IMR-90 (cell line): Measurements from ENCODE around the gene USP17L26. TPM values are rescaled to one million over a fixed set of nuclear protein-coding genes. Genes with fewer than 3 reads are reported as not detected.
"Not testable (repeated sequence)": the region's sequence is repeated elsewhere in the genome, so short reads cannot be mapped to it uniquely, and the experiment has no call there.

Experiments
- ATAC-seq: fragments of 200-7000 bp; cut with Tn5 transposase; 2 replicates; pipeline ENCODE4 v1.9.1; 2020; ENCODE audit warnings: low read depth, mild to moderate bottlenecking, moderate library complexity
- BruUV-seq: library from RNA; stranded (reverse); fragments of 400-500 nt; replicated peaks from 2 replicates; lab custom pipeline; 2021; lab: Mats Ljungman, UMichigan
- CTCF ChIA-PET: fragments of 300-600 bp; formaldehyde crosslinking; extraction: SDS; loops from one replicate; lab custom pipeline; 2021; ENCODE audit warnings: antibody characterized with exemption; lab: Yijun Ruan, JAX
- POLR2A ChIA-PET: fragments of 300-600 bp; sonication (Branson Sonifier 250); formaldehyde crosslinking; loops from one replicate; lab custom pipeline; 2022; ENCODE audit warnings: antibody characterized with exemption; ENCODE audit not compliant: unreplicated experiment; lab: Charles Lee
- DNase-seq: peaks from one replicate; pipeline ENCODE4 v3.0.0; 2013
- H2AFZ ChIP-seq: replicated peaks from 2 replicates; pipeline ENCODE3; 2013; ENCODE audit warnings: low read length, mild to moderate bottlenecking; ENCODE audit not compliant: poor library complexity
- H2AK5ac ChIP-seq: 2 replicates; pipeline ENCODE4 v1.6.1; 2013; ENCODE audit warnings: low read depth, low read length, inconsistent platforms
- H2AK9ac ChIP-seq: replicated peaks from 2 replicates; pipeline ENCODE3; 2013; ENCODE audit warnings: mild to moderate bottlenecking, low read depth, low read length, moderate library complexity; ENCODE audit not compliant: poor library complexity
- H2BK120ac ChIP-seq: 2 replicates; pipeline ENCODE4 v1.6.1; 2013; ENCODE audit warnings: low read depth, low read length, inconsistent platforms
- H2BK15ac ChIP-seq: 3 replicates; pipeline ENCODE4 v1.6.1; 2013; ENCODE audit warnings: low read depth, low read length, inconsistent platforms
- H2BK20ac ChIP-seq: 2 replicates; pipeline ENCODE4 v1.6.1; 2013; ENCODE audit warnings: low read depth, mild to moderate bottlenecking, inconsistent platforms, low read length, moderate library complexity
- H2BK5ac ChIP-seq: 2 replicates; pipeline ENCODE4 v1.6.1; 2013; ENCODE audit warnings: mild to moderate bottlenecking, low read depth, low read length, inconsistent platforms; ENCODE audit not compliant: poor library complexity, severe bottlenecking
- H3K14ac ChIP-seq: replicated peaks from 2 replicates; pipeline ENCODE4 v1.6.1; 2013; ENCODE audit warnings: low read depth, low read length, inconsistent platforms
- H3K18ac ChIP-seq: 2 replicates; pipeline ENCODE4 v1.6.1; 2013; ENCODE audit warnings: low read depth, low read length, control low read depth
- H3K23ac ChIP-seq: 2 replicates; pipeline ENCODE4 v1.6.1; 2013; ENCODE audit warnings: low read depth, low read length, inconsistent platforms
- H3K27ac ChIP-seq: 2 replicates; pipeline ENCODE4 v1.5.1; 2013; ENCODE audit warnings: mild to moderate bottlenecking, control low read depth, low read length; ENCODE audit not compliant: insufficient read depth
- H3K27me3 ChIP-seq: 2 replicates; pipeline ENCODE4 v1.6.1; 2013; ENCODE audit warnings: low read length; ENCODE audit not compliant: control insufficient read depth, insufficient read depth
- H3K36me3 ChIP-seq: 2 replicates; pipeline ENCODE4 v1.6.1; 2013; ENCODE audit warnings: low read length, mixed read lengths; ENCODE audit not compliant: control insufficient read depth, insufficient read depth
- H3K4ac ChIP-seq: 2 replicates; pipeline ENCODE4 v1.6.1; 2013; ENCODE audit warnings: low read depth, low read length, inconsistent platforms
- H3K4me1 ChIP-seq: 2 replicates; pipeline ENCODE4 v1.6.1; 2013; ENCODE audit warnings: low read length, mixed read lengths; ENCODE audit not compliant: control insufficient read depth, insufficient read depth
- H3K4me2 ChIP-seq: 2 replicates; pipeline ENCODE4 v1.6.1; 2013; ENCODE audit warnings: low read depth, mild to moderate bottlenecking, control low read depth, low read length, moderate library complexity
- H3K4me3 ChIP-seq: 2 replicates; pipeline ENCODE4 v1.5.1; 2013; ENCODE audit warnings: low read depth, mild to moderate bottlenecking, control low read depth, low read length, moderate library complexity; ENCODE audit not compliant: insufficient read depth
- H3K56ac ChIP-seq: 2 replicates; pipeline ENCODE4 v1.6.1; 2013; ENCODE audit warnings: low read length, inconsistent platforms; ENCODE audit not compliant: insufficient read depth; ENCODE audit errors: extremely low read depth
- H3K79me1 ChIP-seq, 2 experiments: 2 replicates each; pipeline ENCODE4 v1.6.1; 2013; ENCODE audit warnings: low read length in 2 of 2, inconsistent platforms in 1 of 2, low read depth in 1 of 2
- H3K9ac ChIP-seq: 2 replicates; pipeline ENCODE4 v1.6.1; 2013; ENCODE audit warnings: low read depth, low read length, control low read depth
- H3K9me1 ChIP-seq: 2 replicates; pipeline ENCODE4 v1.6.1; 2013; ENCODE audit warnings: low read length, inconsistent platforms; ENCODE audit not compliant: insufficient read depth
- H3K9me3 ChIP-seq: 2 replicates; pipeline ENCODE4 v1.6.1; 2013; ENCODE audit warnings: low read length; ENCODE audit not compliant: control insufficient read depth, insufficient read depth
- H4K20me1 ChIP-seq: 2 replicates; pipeline ENCODE4 v1.6.1; 2013; ENCODE audit warnings: low read length, inconsistent platforms; ENCODE audit not compliant: insufficient read depth
- H4K5ac ChIP-seq: 2 replicates; pipeline ENCODE4 v1.6.1; 2013; ENCODE audit warnings: mild to moderate bottlenecking, low read depth, low read length, control low read depth
- H4K8ac ChIP-seq, 2 experiments: 2 replicates each; pipeline ENCODE4 v1.6.1; 2013; ENCODE audit warnings: low read depth in 2 of 2, low read length in 2 of 2, control low read depth in 1 of 2, inconsistent platforms in 1 of 2
- H4K91ac ChIP-seq: 2 replicates; pipeline ENCODE4 v1.6.1; 2013; ENCODE audit warnings: low read depth, low read length, inconsistent platforms; ENCODE audit not compliant: insufficient read depth
- WGBS, 2 experiments: methylation state at CpG; one replicate each; pipeline versions ENCODE4 v1.1.5 to v1.1.7; 2013; ENCODE audit warnings: missing lambda C conversion rate in 2 of 2; ENCODE audit not compliant: insufficient read length in 1 of 2; ENCODE audit errors: extremely low coverage in 2 of 2; 5-methylcytosine and 5-hydroxymethylcytosine counted together
- dilution Hi-C: fragments of 300-500 bp; cut with HindIII; formaldehyde crosslinking; loops from one replicate; pipeline ENCODE4 v1.14.3; 2018; ENCODE audit warnings: low sequenced_read_pairs; ENCODE audit not compliant: unreplicated experiment
- in situ Hi-C: fragments of 300-500 bp; cut with MboI; formaldehyde crosslinking; loops from 3 replicates; pipeline ENCODE4 v1.14.3; 2019; ENCODE audit warnings: low sequenced_read_pairs, inconsistent platforms, mixed read lengths
- intact Hi-C: fragments of 100-400 bp; cut with micrococcal nuclease; formaldehyde crosslinking; loops from 2 replicates; pipeline ENCODE4 v1.10.0; 2022
- polyA plus RNA-seq, 3 experiments: library from polyadenylated mRNA; depleted of rRNA; stranded (reverse); fragments of >200 nt; gene quantifications; 2 replicates each; pipeline ENCODE4 v1.2.3, GENCODE V29; 2012; ENCODE audit warnings: low replicate concordance in 1 of 3
- total RNA-seq: library from RNA; depleted of rRNA; stranded (reverse); fragments of >200 nt; gene quantifications from 2 replicates; pipeline ENCODE4 v1.2.3, GENCODE V29; 2012

The USP17L26 gene
- total and polyA plus RNA-seq, 2 of the 4 experiments (the other 2 are of a cell fraction), result not detected

GRCh38 chr4:9353338-9353737 is 18.9 kb downstream of the USP17L26 start, which contains the start of gene USP17L29:
Gene USP17L29, plus strand, starts transcription at chr4:9353638. Its CDS starts 0 bp downstream, at chr4:9353638.
- H3K9ac ChIP-seq, result not testable (repeated sequence)

GRCh38 chr4:9362829-9363228 is 28.4 kb downstream of the USP17L26 start, which contains the start of gene USP17L30:
Gene USP17L30, plus strand, starts transcription at chr4:9363129. Its CDS starts 0 bp downstream, at chr4:9363129.
- DNase-seq, H3K9ac ChIP-seq, H2BK20ac ChIP-seq, H2BK15ac ChIP-seq, H2BK5ac ChIP-seq, BruUV-seq, H3K27me3 ChIP-seq, H2AK5ac ChIP-seq, H2AFZ ChIP-seq, H2BK120ac ChIP-seq, CTCF ChIA-PET, H4K20me1 ChIP-seq, ATAC-seq, dilution Hi-C loops, H3K27ac ChIP-seq, H3K14ac ChIP-seq, H3K4me1 ChIP-seq, H4K5ac ChIP-seq, H3K9me3 ChIP-seq, H3K4ac ChIP-seq, H3K4me2 ChIP-seq, H3K9me1 ChIP-seq, H2AK9ac ChIP-seq, H3K4me3 ChIP-seq, H3K36me3 ChIP-seq, H3K18ac ChIP-seq, H4K8ac ChIP-seq, H4K91ac ChIP-seq, H3K79me1 ChIP-seq, H3K56ac ChIP-seq, H3K23ac ChIP-seq, POLR2A ChIA-PET, intact Hi-C loops, in situ Hi-C loops: not testable (repeated sequence)
- WGBS, 2 experiments, result no CpG with 5 or more reads among the region's 15 CpGs

More at GRCh38 chr4:9353338-9353737, 18.9 kb downstream of the USP17L26 start, which contains the start of gene USP17L29:
- H3K36me3 ChIP-seq, H4K20me1 ChIP-seq, H2BK15ac ChIP-seq, H2AK5ac ChIP-seq, H3K9me1 ChIP-seq, H3K14ac ChIP-seq, dilution Hi-C loops, H3K4ac ChIP-seq, H4K8ac ChIP-seq, H3K9me3 ChIP-seq, H4K91ac ChIP-seq, H2BK5ac ChIP-seq, intact Hi-C loops, H2AFZ ChIP-seq, H4K5ac ChIP-seq, H3K27ac ChIP-seq, H3K4me3 ChIP-seq, POLR2A ChIA-PET, H3K27me3 ChIP-seq, H3K4me1 ChIP-seq, CTCF ChIA-PET, DNase-seq, H2BK20ac ChIP-seq, H2BK120ac ChIP-seq, H3K23ac ChIP-seq, H3K79me1 ChIP-seq, in situ Hi-C loops, BruUV-seq, H3K18ac ChIP-seq, ATAC-seq, H2AK9ac ChIP-seq, H3K56ac ChIP-seq, H3K4me2 ChIP-seq: not testable (repeated sequence)
- WGBS, 2 experiments, result no CpG with 5 or more reads among the region's 15 CpGs
